ENCODE results near the gene DOC2A.

DNA sequence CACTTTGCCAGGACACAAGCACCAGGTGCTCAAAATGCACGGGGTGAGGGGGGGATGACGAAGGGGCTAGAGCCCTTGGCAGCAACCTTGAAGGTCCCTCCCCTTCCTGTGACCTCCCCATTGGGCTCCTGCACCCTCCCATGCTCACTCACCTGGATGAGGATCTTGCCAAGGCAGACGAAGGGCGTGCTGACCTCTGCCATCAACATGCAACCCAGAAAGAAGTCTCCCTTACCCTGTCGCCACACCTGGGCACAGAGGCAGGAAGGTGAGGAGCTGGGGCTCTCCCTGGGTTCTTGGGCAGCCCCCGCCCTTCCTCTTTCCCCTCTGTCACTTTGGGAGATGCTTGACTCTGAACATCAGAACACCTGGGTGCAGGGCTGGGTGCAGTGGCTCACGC, 14.7 kb upstream of the DOC2A start:
- TF ChIP-seq CTCF (IDR thresholded peaks at IDR 0.05) = no peak
- TF ChIP-seq POLR2AphosphoS5 (IDR thresholded peaks at IDR 0.05) = no peak
- no peak for TF ChIP-seq POLR2A (IDR thresholded peaks at IDR 0.05)
- no peak for TF ChIP-seq EP300 (IDR thresholded peaks at IDR 0.05)
